GM23338 (cell line): Measurements from ENCODE around the gene TIMM50. TPM values are rescaled to one million over a fixed set of nuclear protein-coding genes. Genes with fewer than 3 reads are reported as not detected.

Source experiments
- ATAC-seq: fragments of 200-7000 bp; cut with Tn5 transposase; 3 replicates; pipeline ENCODE4 v1.9.1; 2020
- DNase-seq: peaks from one replicate; pipeline ENCODE4 v3.0.0-alpha.2; 2015; ENCODE audit warnings: low spot score
- H2AFZ ChIP-seq: fragments of 200-600 bp; sonication (generic); 2 replicates; pipeline ENCODE4 v1.8.0; 2016; ENCODE audit warnings: antibody characterized with exemption, mild to moderate bottlenecking, moderate library complexity
- H3F3A ChIP-seq: fragments of 200-600 bp; sonication (generic); replicated peaks from 2 replicates; pipeline ENCODE4 v1.8.0; 2017; ENCODE audit warnings: antibody characterized with exemption, mixed run types, low read depth
- H3K27ac ChIP-seq: fragments of 200-600 bp; sonication (generic); 2 replicates; pipeline ENCODE4 v1.6.1; 2016; ENCODE audit warnings: low read depth
- H3K27me3 ChIP-seq: fragments of 200-600 bp; sonication (generic); 2 replicates; pipeline ENCODE4 v1.8.0; 2016; ENCODE audit warnings: mild to moderate bottlenecking, mixed run types, moderate library complexity; ENCODE audit not compliant: insufficient read depth
- H3K36me3 ChIP-seq: fragments of 200-600 bp; sonication (generic); 2 replicates; pipeline ENCODE4 v1.8.0; 2016; ENCODE audit warnings: mild to moderate bottlenecking; ENCODE audit not compliant: insufficient read depth
- H3K4me1 ChIP-seq: fragments of 200-600 bp; sonication (generic); 2 replicates; pipeline ENCODE4 v1.8.0; 2016; ENCODE audit warnings: mild to moderate bottlenecking, moderate library complexity; ENCODE audit not compliant: insufficient read depth
- H3K4me2 ChIP-seq: fragments of 200-600 bp; sonication (generic); 2 replicates; pipeline ENCODE4 v1.7.1; 2017; ENCODE audit warnings: mixed run types
- H3K4me3 ChIP-seq: fragments of 200-600 bp; sonication (generic); 2 replicates; pipeline ENCODE4 v1.6.1; 2016; ENCODE audit warnings: mixed run types
- H3K79me2 ChIP-seq: fragments of 200-600 bp; sonication (generic); replicated peaks from 2 replicates; pipeline ENCODE4 v1.8.0; 2017; ENCODE audit warnings: mild to moderate bottlenecking; ENCODE audit not compliant: insufficient read depth
- H3K9me2 ChIP-seq: fragments of 200-600 bp; sonication (generic); 2 replicates; pipeline ENCODE4 v1.8.0; 2017; ENCODE audit not compliant: insufficient read depth
- H4K20me1 ChIP-seq: fragments of 200-600 bp; sonication (generic); replicated peaks from 2 replicates; pipeline ENCODE4 v1.8.0; 2017; ENCODE audit warnings: mild to moderate bottlenecking; ENCODE audit not compliant: insufficient read depth
- H3K27ac Mint-ChIP-seq: 2 replicates; pipeline ENCODE4 v1.8.0; 2020; ENCODE audit warnings: inconsistent platforms, mild to moderate bottlenecking, moderate library complexity, mixed read lengths
- H3K27me3 Mint-ChIP-seq: 3 replicates; pipeline ENCODE4 v1.8.0; 2022; ENCODE audit warnings: low read depth, mild to moderate bottlenecking, moderate library complexity, mixed read lengths, inconsistent platforms; ENCODE audit not compliant: insufficient read depth, poor library complexity
- H3K36me3 Mint-ChIP-seq: 3 replicates; pipeline ENCODE4 v1.8.0; 2021; ENCODE audit warnings: low read depth, mild to moderate bottlenecking, inconsistent platforms, moderate library complexity, mixed read lengths
- H3K4me1 Mint-ChIP-seq: 3 replicates; pipeline ENCODE4 v1.8.0; 2020; ENCODE audit warnings: mild to moderate bottlenecking, inconsistent platforms, mixed read lengths
- H3K4me3 Mint-ChIP-seq: 3 replicates; pipeline ENCODE4 v1.8.0; 2021; ENCODE audit warnings: moderate library complexity, mild to moderate bottlenecking, inconsistent platforms, mixed read lengths
- H3K9me3 Mint-ChIP-seq: 3 replicates; pipeline ENCODE4 v1.8.0; 2020; ENCODE audit warnings: moderate library complexity, mild to moderate bottlenecking, inconsistent platforms, mixed read lengths
- EZH2 ChIP-seq: fragments of 200-600 bp; sonication (generic); IDR thresholded peaks from one replicate; pipeline ENCODE4 v1.8.0; 2017; ENCODE audit warnings: antibody characterized with exemption, mild to moderate bottlenecking, low read depth; ENCODE audit not compliant: unreplicated experiment
- EZH2phosphoT487 ChIP-seq: fragments of 200-600 bp; sonication (generic); IDR thresholded peaks from one replicate; pipeline ENCODE4 v1.8.1; 2018; ENCODE audit warnings: antibody characterized with exemption; ENCODE audit not compliant: unreplicated experiment
- JUNB ChIP-seq: IDR thresholded peaks from one replicate; pipeline ENCODE4 v1.6.1; 2016; ENCODE audit warnings: antibody characterized with exemption; ENCODE audit not compliant: unreplicated experiment
- NANOG ChIP-seq: IDR thresholded peaks from 2 replicates; pipeline ENCODE4 v1.6.1; 2016; ENCODE audit warnings: antibody characterized with exemption, borderline replicate concordance
- POLR2AphosphoS5 ChIP-seq: IDR thresholded peaks from 2 replicates; pipeline ENCODE4 v1.6.1; 2016; ENCODE audit warnings: antibody characterized with exemption, low read depth
- STAT1 ChIP-seq: IDR thresholded peaks from one replicate; pipeline ENCODE4 v1.6.1; 2016; ENCODE audit warnings: antibody characterized with exemption; ENCODE audit not compliant: unreplicated experiment
- ZNF114 ChIP-seq: fragments of 250-450 bp; sonication (Bioruptor Pico); IDR thresholded peaks from 2 replicates; pipeline ENCODE4 v1.5.0; 2020; ENCODE audit warnings: mild to moderate bottlenecking, moderate library complexity
- polyA plus RNA-seq: library from polyadenylated mRNA; unstranded; fragments of >200 nt; fragmentation: Nextera tagmentation; extraction: Ambion mirVana; gene quantifications from 2 replicates; pipeline ENCODE4 v1.2.1, GENCODE V29; 2016
- total RNA-seq: library from RNA; depleted of rRNA; stranded (reverse); fragments of >200 nt; shearing (Covaris generic); gene quantifications from 2 replicates; pipeline ENCODE4 v1.2.3, GENCODE V29; 2014
- TF ChIP-seq, protein P1 (sequence below): fragments of 250-450 bp; sonication (Bioruptor Pico); IDR thresholded peaks from 2 replicates; pipeline ENCODE4 v1.5.0; 2020; ENCODE audit warnings: mild to moderate bottlenecking, moderate library complexity
- TF ChIP-seq, protein P2 (sequence below): IDR thresholded peaks from 2 replicates; pipeline ENCODE4 v1.6.1; 2016; ENCODE audit warnings: antibody characterized with exemption
- TF ChIP-seq, protein P3 (sequence below), 2 experiments: fragments of 200-600 bp in 1 of 2; sonication (generic) in 1 of 2; conservative IDR thresholded peaks; 2 replicates each; pipeline versions ENCODE4 v1.5.1 to v1.6.1; 2016 to 2017; ENCODE audit warnings: antibody characterized with exemption in 2 of 2, low read depth in 2 of 2, mild to moderate bottlenecking in 2 of 2, moderate library complexity in 1 of 2

The TIMM50 gene
- total and polyA plus RNA-seq, 2 experiments from 2014 or later, result 119 to 139 TPM

DNA sequence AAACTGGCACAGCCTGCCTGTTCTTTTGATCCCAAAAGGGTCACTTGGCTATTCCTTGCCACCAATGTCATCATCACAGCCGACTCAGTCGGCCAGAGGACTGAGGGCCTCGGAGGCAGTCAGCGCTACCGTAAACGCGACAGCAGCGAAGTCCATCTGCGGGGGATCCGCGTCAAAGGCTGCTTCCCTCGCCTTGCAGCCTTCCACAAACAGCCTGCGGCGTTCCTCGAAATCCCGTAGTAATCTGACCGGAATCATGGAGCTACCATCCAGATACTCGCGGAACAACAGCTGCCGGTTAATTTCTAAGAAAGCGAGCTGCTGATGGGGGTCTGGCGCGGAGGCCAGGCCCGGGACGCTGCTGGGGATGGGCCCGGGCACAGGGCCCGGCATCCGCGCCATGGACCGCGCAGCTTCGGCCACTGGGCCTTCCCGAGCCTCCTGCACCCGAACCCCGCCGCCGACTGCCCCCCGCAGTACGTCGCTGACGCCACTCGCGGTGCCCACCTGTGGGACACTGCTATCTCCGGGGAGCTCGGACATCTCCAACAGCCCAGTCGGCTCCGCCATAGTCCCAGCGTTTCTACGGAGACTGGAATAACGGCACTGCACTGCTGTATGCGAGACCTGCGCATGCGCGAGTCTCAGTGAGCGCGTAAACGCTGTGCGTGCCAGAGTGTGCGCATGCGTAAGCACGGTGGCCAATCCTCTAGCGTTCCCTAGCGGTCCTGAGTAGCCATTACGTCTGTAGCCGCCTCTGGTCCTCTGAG, 51.8 kb downstream of the TIMM50 start, which contains the start of gene EID2B (continued):
- TF ChIP-seq, protein P1, sequence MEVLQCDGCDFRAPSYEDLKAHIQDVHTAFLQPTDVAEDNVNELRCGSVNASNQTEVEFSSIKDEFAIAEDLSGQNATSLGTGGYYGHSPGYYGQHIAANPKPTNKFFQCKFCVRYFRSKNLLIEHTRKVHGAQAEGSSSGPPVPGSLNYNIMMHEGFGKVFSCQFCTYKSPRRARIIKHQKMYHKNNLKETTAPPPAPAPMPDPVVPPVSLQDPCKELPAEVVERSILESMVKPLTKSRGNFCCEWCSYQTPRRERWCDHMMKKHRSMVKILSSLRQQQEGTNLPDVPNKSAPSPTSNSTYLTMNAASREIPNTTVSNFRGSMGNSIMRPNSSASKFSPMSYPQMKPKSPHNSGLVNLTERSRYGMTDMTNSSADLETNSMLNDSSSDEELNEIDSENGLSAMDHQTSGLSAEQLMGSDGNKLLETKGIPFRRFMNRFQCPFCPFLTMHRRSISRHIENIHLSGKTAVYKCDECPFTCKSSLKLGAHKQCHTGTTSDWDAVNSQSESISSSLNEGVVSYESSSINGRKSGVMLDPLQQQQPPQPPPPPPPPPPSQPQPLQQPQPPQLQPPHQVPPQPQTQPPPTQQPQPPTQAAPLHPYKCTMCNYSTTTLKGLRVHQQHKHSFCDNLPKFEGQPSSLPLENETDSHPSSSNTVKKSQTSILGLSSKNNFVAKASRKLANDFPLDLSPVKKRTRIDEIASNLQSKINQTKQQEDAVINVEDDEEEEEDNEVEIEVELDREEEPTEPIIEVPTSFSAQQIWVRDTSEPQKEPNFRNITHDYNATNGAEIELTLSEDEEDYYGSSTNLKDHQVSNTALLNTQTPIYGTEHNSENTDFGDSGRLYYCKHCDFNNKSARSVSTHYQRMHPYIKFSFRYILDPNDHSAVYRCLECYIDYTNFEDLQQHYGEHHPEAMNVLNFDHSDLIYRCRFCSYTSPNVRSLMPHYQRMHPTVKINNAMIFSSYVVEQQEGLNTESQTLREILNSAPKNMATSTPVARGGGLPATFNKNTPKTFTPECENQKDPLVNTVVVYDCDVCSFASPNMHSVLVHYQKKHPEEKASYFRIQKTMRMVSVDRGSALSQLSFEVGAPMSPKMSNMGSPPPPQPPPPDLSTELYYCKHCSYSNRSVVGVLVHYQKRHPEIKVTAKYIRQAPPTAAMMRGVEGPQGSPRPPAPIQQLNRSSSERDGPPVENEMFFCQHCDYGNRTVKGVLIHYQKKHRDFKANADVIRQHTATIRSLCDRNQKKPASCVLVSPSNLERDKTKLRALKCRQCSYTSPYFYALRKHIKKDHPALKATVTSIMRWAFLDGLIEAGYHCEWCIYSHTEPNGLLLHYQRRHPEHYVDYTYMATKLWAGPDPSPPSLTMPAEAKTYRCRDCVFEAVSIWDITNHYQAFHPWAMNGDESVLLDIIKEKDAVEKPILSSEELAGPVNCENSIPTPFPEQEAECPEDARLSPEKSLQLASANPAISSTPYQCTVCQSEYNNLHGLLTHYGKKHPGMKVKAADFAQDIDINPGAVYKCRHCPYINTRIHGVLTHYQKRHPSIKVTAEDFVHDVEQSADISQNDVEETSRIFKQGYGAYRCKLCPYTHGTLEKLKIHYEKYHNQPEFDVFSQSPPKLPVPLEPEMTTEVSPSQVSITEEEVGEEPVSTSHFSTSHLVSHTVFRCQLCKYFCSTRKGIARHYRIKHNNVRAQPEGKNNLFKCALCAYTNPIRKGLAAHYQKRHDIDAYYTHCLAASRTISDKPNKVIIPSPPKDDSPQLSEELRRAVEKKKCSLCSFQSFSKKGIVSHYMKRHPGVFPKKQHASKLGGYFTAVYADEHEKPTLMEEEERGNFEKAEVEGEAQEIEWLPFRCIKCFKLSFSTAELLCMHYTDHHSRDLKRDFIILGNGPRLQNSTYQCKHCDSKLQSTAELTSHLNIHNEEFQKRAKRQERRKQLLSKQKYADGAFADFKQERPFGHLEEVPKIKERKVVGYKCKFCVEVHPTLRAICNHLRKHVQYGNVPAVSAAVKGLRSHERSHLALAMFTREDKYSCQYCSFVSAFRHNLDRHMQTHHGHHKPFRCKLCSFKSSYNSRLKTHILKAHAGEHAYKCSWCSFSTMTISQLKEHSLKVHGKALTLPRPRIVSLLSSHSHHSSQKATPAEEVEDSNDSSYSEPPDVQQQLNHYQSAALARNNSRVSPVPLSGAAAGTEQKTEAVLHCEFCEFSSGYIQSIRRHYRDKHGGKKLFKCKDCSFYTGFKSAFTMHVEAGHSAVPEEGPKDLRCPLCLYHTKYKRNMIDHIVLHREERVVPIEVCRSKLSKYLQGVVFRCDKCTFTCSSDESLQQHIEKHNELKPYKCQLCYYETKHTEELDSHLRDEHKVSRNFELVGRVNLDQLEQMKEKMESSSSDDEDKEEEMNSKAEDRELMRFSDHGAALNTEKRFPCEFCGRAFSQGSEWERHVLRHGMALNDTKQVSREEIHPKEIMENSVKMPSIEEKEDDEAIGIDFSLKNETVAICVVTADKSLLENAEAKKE, result no peak
- no peak for TF ChIP-seq NANOG

DNA sequence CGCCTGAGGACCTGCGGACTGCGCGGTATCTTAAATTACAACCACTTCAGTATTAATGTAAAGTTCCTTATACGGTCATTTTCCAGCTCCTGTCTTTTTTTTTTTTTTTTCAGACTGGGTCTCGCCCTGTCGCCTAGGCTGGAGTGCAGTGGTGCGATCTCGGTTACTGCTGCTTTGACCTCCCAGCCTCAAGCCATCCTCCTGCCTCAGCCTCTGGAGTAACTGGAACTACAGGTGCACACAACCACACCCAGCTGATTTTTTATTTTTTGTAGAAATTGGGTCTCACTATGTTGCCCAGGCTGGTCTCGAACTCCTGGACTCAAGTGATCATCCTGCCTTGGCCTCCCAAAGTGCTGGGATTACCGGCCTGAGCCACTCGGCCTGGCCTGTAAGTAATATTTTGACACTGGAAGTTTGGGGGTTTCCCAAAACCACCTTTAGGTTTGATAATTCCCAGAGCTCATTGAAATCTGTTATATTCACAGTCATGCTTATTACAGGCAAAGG, 52.4 kb downstream of the TIMM50 start:
- H3K4me3 Mint-ChIP-seq, result peak overlapping the region; percentile 93
- no peaks in the 10 kb centered on the region for H3F3A ChIP-seq
- no peak overlapping the region for H3K27ac ChIP-seq
- ATAC-seq (no peak), DNase-seq (no peak)
- H3K4me1 ChIP-seq, result 0 out of 2 replicates have a peak, but pooled peaks cover 3% of the 10 kb centered on the region
- no peak overlapping the region for H3K4me2 ChIP-seq
- H3K27me3 Mint-ChIP-seq, result peaks cover 11% of the 10 kb centered on the region
- H3K9me3 Mint-ChIP-seq, result no peaks in the 10 kb centered on the region
- no peaks in the 10 kb centered on the region for H3K36me3 ChIP-seq
- H3K79me2 ChIP-seq, result peaks cover 16% of the 10 kb centered on the region; the same call in 1 of the 2 replicates
- peaks cover 15% of the 10 kb centered on the region; the same call in 1 of the 2 replicates for H4K20me1 ChIP-seq
- H3K27me3 ChIP-seq, result no peaks in the 10 kb centered on the region
- H3K9me2 ChIP-seq, result no peaks in the 10 kb centered on the region
- no peak overlapping the region for H3K4me3 ChIP-seq
- peaks cover under 1% of the 10 kb centered on the region for H3K4me1 Mint-ChIP-seq
- no peak overlapping the region for H3K27ac Mint-ChIP-seq
- H2AFZ ChIP-seq, result no peak overlapping the region
- 0 out of 3 replicates have a peak, but pooled peaks cover 1% of the 10 kb centered on the region for H3K36me3 Mint-ChIP-seq
- TF ChIP-seq, protein P2, sequence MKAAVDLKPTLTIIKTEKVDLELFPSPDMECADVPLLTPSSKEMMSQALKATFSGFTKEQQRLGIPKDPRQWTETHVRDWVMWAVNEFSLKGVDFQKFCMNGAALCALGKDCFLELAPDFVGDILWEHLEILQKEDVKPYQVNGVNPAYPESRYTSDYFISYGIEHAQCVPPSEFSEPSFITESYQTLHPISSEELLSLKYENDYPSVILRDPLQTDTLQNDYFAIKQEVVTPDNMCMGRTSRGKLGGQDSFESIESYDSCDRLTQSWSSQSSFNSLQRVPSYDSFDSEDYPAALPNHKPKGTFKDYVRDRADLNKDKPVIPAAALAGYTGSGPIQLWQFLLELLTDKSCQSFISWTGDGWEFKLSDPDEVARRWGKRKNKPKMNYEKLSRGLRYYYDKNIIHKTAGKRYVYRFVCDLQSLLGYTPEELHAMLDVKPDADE, result no peak
- TF ChIP-seq POLR2AphosphoS5, result no peak
- no peak for TF ChIP-seq EZH2phosphoT487
- no peak for TF ChIP-seq ZNF114 (CRISPR knock-in tag)
- no peak for TF ChIP-seq STAT1
- no peak for TF ChIP-seq JUNB
- no peak for TF ChIP-seq EZH2
- TF ChIP-seq, protein P3, sequence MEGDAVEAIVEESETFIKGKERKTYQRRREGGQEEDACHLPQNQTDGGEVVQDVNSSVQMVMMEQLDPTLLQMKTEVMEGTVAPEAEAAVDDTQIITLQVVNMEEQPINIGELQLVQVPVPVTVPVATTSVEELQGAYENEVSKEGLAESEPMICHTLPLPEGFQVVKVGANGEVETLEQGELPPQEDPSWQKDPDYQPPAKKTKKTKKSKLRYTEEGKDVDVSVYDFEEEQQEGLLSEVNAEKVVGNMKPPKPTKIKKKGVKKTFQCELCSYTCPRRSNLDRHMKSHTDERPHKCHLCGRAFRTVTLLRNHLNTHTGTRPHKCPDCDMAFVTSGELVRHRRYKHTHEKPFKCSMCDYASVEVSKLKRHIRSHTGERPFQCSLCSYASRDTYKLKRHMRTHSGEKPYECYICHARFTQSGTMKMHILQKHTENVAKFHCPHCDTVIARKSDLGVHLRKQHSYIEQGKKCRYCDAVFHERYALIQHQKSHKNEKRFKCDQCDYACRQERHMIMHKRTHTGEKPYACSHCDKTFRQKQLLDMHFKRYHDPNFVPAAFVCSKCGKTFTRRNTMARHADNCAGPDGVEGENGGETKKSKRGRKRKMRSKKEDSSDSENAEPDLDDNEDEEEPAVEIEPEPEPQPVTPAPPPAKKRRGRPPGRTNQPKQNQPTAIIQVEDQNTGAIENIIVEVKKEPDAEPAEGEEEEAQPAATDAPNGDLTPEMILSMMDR (conservative IDR thresholded peaks at IDR 0.05; ENCODE audit: low read depth in 2 of 2), result no peak
